ENCODE results near the gene BBX.

GRCh38 chr3:107619549-107619948, 96.8 kb downstream of the BBX start:
- TF ChIP-seq POLR2A (IDR thresholded peaks at IDR 0.05) (no peak), CTCF (IDR thresholded peaks at IDR 0.05) (no peak)

Measured in thyroid gland (tissue), 4 donors.